ENCODE measurements around the gene RPTOR.

Gene RPTOR

DNA sequence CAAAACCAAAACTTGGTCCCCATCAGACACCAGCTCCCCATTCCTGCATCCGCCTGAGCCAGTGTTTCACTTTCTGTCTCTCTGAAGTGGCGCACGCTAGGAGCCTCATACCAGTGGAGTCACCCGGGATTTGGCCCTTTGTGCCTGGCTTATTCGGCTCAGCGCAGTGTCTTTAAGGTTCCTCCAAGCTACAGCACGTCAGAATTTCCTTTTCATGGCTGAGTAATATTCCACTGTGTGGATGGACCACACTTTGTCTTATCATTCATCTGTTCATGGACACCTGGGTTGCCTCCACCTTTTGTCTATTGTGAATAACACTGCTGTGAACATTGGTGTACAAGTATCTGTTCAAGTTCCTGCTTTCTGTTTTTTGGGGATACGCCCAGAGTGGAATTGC lies 401.8 kb downstream of the RPTOR start:
- H3K4me3 ChIP-seq (ENCODE audit: low read depth, low read length) = no peak overlapping the region
- H3K4me1 ChIP-seq = no peaks in the 10 kb centered on the region
- no peaks in the 10 kb centered on the region for H3K79me2 ChIP-seq
- TF ChIP-seq, protein P1, sequence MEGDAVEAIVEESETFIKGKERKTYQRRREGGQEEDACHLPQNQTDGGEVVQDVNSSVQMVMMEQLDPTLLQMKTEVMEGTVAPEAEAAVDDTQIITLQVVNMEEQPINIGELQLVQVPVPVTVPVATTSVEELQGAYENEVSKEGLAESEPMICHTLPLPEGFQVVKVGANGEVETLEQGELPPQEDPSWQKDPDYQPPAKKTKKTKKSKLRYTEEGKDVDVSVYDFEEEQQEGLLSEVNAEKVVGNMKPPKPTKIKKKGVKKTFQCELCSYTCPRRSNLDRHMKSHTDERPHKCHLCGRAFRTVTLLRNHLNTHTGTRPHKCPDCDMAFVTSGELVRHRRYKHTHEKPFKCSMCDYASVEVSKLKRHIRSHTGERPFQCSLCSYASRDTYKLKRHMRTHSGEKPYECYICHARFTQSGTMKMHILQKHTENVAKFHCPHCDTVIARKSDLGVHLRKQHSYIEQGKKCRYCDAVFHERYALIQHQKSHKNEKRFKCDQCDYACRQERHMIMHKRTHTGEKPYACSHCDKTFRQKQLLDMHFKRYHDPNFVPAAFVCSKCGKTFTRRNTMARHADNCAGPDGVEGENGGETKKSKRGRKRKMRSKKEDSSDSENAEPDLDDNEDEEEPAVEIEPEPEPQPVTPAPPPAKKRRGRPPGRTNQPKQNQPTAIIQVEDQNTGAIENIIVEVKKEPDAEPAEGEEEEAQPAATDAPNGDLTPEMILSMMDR (IDR thresholded peaks at IDR 0.05) = no peak
- no peaks in the 10 kb centered on the region for H3K9me3 ChIP-seq (ENCODE audit: control insufficient read depth, low read length)
- H2AFZ ChIP-seq = no peak overlapping the region
- no peaks in the 10 kb centered on the region for H3K27me3 ChIP-seq (ENCODE audit: control insufficient read depth, insufficient read depth, low read length)
- H3K36me3 ChIP-seq (ENCODE audit: control insufficient read depth, insufficient read depth, low read length) = no peaks in the 10 kb centered on the region
- H3K27ac ChIP-seq = no peak overlapping the region
- H3K4me2 ChIP-seq (ENCODE audit: low read length) = no peak overlapping the region
- no peak overlapping the region for H3K9ac ChIP-seq

DNA sequence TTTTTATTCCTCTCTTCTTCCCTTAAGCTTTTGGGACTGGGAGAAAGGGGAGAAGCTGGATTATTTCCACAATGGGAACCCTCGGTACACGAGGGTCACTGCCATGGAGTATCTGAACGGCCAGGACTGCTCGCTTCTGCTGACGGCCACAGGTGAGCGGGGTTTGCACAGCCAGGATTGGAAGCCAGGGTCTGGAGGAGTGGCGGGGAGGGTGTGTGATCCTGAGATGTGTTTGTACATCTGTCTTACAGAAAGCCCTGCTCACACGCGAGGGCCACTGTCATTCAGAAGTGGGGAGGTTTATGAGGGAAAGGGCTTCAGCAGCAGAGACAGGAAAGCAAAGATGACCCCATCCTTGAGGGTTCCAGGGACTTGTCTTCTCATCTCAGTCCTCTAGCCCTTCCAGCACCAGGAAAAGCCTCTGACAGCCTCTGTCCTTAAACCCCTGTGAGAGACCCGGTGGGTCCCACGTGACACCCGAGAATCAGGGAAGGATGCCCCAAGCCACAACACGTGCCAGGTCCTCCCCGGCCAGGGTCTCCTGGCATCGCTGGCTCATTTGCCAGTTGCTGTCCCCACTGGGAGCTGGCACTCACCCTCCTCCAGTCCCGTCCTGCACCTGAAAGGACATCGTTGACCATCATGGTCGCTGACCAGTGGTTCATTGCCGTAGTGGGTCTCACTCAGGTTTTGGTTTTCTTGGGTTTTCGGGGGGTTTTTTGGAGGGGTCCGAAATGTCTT lies 402.7 kb downstream of the RPTOR start:
- Histone ChIP-seq H3K36me3 (ENCODE audit: control insufficient read depth, insufficient read depth, low read length) (no peaks in the 10 kb centered on the region), H3K27ac (no peak overlapping the region), H3K4me2 (ENCODE audit: low read length) (no peak overlapping the region), H3K4me3 (ENCODE audit: low read depth, low read length) (no peak overlapping the region), H3K9ac (no peak overlapping the region), H2AFZ (no peak overlapping the region), H3K9me3 (ENCODE audit: control insufficient read depth, low read length) (no peaks in the 10 kb centered on the region), H3K79me2 (no peaks in the 10 kb centered on the region), H3K27me3 (ENCODE audit: control insufficient read depth, insufficient read depth, low read length) (no peaks in the 10 kb centered on the region), H3K4me1 (no peaks in the 10 kb centered on the region)
- TF ChIP-seq, protein P1 (IDR thresholded peaks at IDR 0.05) = no peak

DNA sequence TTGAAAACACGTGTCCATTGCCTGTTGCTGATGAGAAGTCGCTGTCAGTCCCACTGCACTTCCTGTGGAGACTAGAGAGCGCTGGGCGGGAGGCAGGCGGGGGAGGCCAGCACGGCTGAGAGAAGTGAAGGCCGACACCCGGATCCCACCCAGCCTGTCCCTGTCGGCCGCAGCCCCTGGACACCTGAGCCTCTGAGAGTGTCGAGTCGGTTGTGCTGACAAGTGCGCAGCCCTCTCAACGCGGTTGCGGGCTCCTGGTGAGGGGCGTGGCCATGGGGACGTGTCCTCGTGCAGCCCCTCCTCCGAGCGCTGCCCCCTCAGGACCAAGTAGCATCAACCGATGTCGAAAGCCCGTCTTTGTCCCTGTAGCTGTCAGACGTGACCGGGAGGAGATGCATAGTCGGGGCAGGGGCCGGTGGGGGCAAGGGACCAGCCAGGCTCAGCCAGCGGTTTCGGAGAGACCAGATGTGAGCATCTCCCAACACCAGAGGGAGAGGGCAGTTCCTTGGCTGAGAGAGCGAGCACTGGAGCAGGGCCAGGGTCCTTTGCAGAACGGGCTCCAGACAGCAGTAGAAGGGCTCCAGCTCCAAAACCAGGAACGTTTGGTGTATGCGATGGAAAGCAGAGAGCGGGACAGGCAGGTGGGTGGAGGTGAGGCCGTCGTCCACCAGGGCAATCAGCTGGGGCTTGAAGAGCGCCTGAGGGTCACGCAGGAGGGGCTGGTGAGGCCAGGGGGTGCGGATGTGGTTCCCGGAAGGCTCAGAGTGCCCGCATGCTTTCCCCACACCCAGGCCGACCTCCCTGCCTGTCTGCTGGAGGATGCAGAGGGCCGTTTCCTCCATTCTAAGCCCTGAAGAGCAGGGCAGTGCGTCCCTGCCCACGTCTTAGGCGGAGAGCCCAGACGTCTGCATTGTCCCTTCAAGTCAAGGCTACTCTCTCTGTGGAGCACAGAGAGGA lies 403.7 kb downstream of the RPTOR start:
- Histone ChIP-seq H3K36me3 (ENCODE audit: control insufficient read depth, insufficient read depth, low read length) (no peaks in the 10 kb centered on the region), H3K79me2 (no peaks in the 10 kb centered on the region), H3K27ac (no peak overlapping the region)

DNA sequence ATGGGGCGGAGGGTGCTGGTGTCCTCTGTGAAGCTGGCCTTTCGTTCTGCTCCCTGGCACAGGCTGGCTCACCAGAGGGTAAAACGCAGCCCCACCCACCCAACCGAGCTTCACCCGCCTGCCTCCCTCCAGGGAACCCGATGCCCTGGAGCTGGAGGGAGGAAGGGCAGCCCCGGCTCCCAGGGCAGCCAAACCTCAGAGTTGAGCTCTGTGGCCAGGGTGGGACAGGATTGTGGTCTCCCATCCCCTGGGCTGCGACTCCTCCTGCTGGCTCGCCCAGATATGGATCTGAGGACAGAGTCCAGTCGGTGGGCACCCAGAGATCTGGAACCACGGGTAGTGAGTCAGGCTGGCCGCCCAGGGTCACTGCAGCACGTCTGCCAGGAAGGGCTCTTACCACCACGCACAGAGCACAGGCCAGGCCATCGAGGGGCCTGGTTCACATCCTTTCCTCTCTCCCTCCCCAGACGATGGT lies 404.4 kb downstream of the RPTOR start:
- Histone ChIP-seq H3K4me2 (ENCODE audit: low read length) (no peak overlapping the region), H3K27me3 (ENCODE audit: control insufficient read depth, insufficient read depth, low read length) (no peaks in the 10 kb centered on the region), H3K79me2 (no peaks in the 10 kb centered on the region), H2AFZ (no peak overlapping the region), H3K9me3 (ENCODE audit: control insufficient read depth, low read length) (no peaks in the 10 kb centered on the region), H3K4me3 (ENCODE audit: low read depth, low read length) (no peak overlapping the region), H3K4me1 (no peaks in the 10 kb centered on the region), H3K9ac (no peak overlapping the region), H3K36me3 (ENCODE audit: control insufficient read depth, insufficient read depth, low read length) (no peaks in the 10 kb centered on the region), H3K27ac (no peak overlapping the region)
- TF ChIP-seq, protein P1 (IDR thresholded peaks at IDR 0.05) = no peak

More for the DNA sequence above, 403.7 kb downstream of the RPTOR start:
- Histone ChIP-seq H3K9me3 (ENCODE audit: control insufficient read depth, low read length) (no peaks in the 10 kb centered on the region), H3K4me2 (ENCODE audit: low read length) (no peak overlapping the region), H3K4me3 (ENCODE audit: low read depth, low read length) (no peak overlapping the region), H3K4me1 (no peaks in the 10 kb centered on the region), H2AFZ (no peak overlapping the region), H3K27me3 (ENCODE audit: control insufficient read depth, insufficient read depth, low read length) (no peaks in the 10 kb centered on the region), H3K9ac (no peak overlapping the region)
- TF ChIP-seq, protein P1 (IDR thresholded peaks at IDR 0.05) = no peak

Data from parathyroid adenoma (tissue), 2 donors.